ENCODE results near the gene SLC44A4. TPM values are rescaled to one million over a fixed set of nuclear protein-coding genes. Genes with fewer than 3 reads are reported as not detected.
"Not testable (repeated sequence)": the region's sequence is repeated elsewhere in the genome, so short reads cannot be mapped to it uniquely, and the experiment has no call there.

SLC44A4 gene
- total and polyA plus RNA-seq, 4 donors, result 0.13 to 2.4 (median 0.17) TPM; not detected in 1

- no peak for TF ChIP-seq REST (IDR thresholded peaks at IDR 0.05)
- no peak for TF ChIP-seq NR2F2 (IDR thresholded peaks at IDR 0.05)
These were observed 8.3 kb downstream of the SLC44A4 start (continued) for GRCh38 chr6:31870385-31870921.

- DNase-seq (ENCODE audit: low spot score), result no peak
- H3K9ac ChIP-seq (ENCODE audit: low read depth in 1 of 2, low read length in 2 of 2), result no peak overlapping the region
- no peak overlapping the region for H3K27ac ChIP-seq (ENCODE audit: low read depth in 1 of 2, low read length in 2 of 2)
- H3K36me3 ChIP-seq (ENCODE audit: control insufficient read depth in 4 of 4, insufficient read depth in 3 of 4, low read depth in 1 of 4, low read length in 3 of 4), result no peaks in the 10 kb centered on the region
- H3K9me3 ChIP-seq (ENCODE audit: control insufficient read depth in 4 of 4, low read length in 3 of 4), result no peaks in the 10 kb centered on the region
- 86% methylated on average over 8 of the region's 8 CpGs for WGBS
- H3K27me3 ChIP-seq (ENCODE audit: control insufficient read depth in 4 of 4, insufficient read depth in 4 of 4, low read length in 3 of 4), result no peaks in the 10 kb centered on the region
- no peak overlapping the region for H3K4me3 ChIP-seq (ENCODE audit: low read depth in 1 of 3, low read length in 3 of 3)
- H3K4me1 ChIP-seq (ENCODE audit: control insufficient read depth in 4 of 4, insufficient read depth in 4 of 4, low read length in 3 of 4), result peaks cover 0 to 6% (median 2%) of the 10 kb centered on the region in 4 donors
- TF ChIP-seq RXRA (IDR thresholded peaks at IDR 0.05) (no peak), REST (IDR thresholded peaks at IDR 0.05) (no peak), JUND (IDR thresholded peaks at IDR 0.05) (no peak)
These were observed 9.5 kb downstream of the SLC44A4 start for GRCh38 chr6:31869343-31869742.

GRCh38 chr6:31868658-31868971 lies 10.2 kb downstream of the SLC44A4 start:
- not testable (repeated sequence) for H3K9me3 ChIP-seq (ENCODE audit: control insufficient read depth in 4 of 4, low read length in 3 of 4); H3K9ac ChIP-seq (ENCODE audit: low read depth in 1 of 2, low read length in 2 of 2); H3K4me1 ChIP-seq (ENCODE audit: control insufficient read depth in 4 of 4, insufficient read depth in 4 of 4, low read length in 3 of 4); H3K36me3 ChIP-seq (ENCODE audit: control insufficient read depth in 4 of 4, insufficient read depth in 3 of 4, low read depth in 1 of 4, low read length in 3 of 4); H3K27ac ChIP-seq (ENCODE audit: low read depth in 1 of 2, low read length in 2 of 2); DNase-seq (ENCODE audit: low spot score); H3K27me3 ChIP-seq (ENCODE audit: control insufficient read depth in 4 of 4, insufficient read depth in 4 of 4, low read length in 3 of 4); H3K4me3 ChIP-seq (ENCODE audit: low read depth in 1 of 3, low read length in 3 of 3)
- WGBS, result 97% methylated on average over 1 of the region's 1 CpG

- Histone ChIP-seq H3K27me3 (ENCODE audit: control insufficient read depth in 4 of 4, insufficient read depth in 4 of 4, low read length in 3 of 4) (no peaks in the 10 kb centered on the region), H3K27ac (ENCODE audit: low read depth in 1 of 2, low read length in 2 of 2) (no peak overlapping the region), H3K4me1 (ENCODE audit: control insufficient read depth in 4 of 4, insufficient read depth in 4 of 4, low read length in 3 of 4) (peaks cover 10 to 21% (median 17%) of the 10 kb centered on the region in 4 donors), H3K36me3 (ENCODE audit: control insufficient read depth in 4 of 4, insufficient read depth in 3 of 4, low read depth in 1 of 4, low read length in 3 of 4) (peaks cover 0 to 4% (median 0%) of the 10 kb centered on the region in 4 donors), H3K9ac (ENCODE audit: low read depth in 1 of 2, low read length in 2 of 2) (no peak overlapping the region), H3K4me3 (ENCODE audit: low read depth in 1 of 3, low read length in 3 of 3) (no peak overlapping the region), H3K9me3 (ENCODE audit: control insufficient read depth in 4 of 4, low read length in 3 of 4) (no peaks in the 10 kb centered on the region)
- no peak for DNase-seq (ENCODE audit: low spot score)
- TF ChIP-seq ATF3 (IDR thresholded peaks at IDR 0.05), result no peak
- TF ChIP-seq RXRA (IDR thresholded peaks at IDR 0.05), result peak; percentile 31 to 40
- peak; percentile 17 for TF ChIP-seq SP1 (IDR thresholded peaks at IDR 0.05)
- peak; percentile 10 to 29 for TF ChIP-seq HNF4A (conservative IDR thresholded peaks at IDR 0.05)
- 75% methylated on average over 21 of the region's 21 CpGs for WGBS
These were observed 13.3 kb downstream of the SLC44A4 start for GRCh38 chr6:31865205-31866118.
